SIG-M5 (cell line): ENCODE results near the gene TMEM191C.
"Not testable (repeated sequence)": the region's sequence is repeated elsewhere in the genome, so short reads cannot be mapped to it uniquely, and the experiment has no call there.

Source experiments
- DNase-seq: peaks from one replicate; lab custom pipeline; 2025; lab: John Stamatoyannopoulos, UW

TMEM191C gene

GRCh38 chr22:21467337-21468193, at the start of gene TMEM191C:
Gene TMEM191C (plus strand): TSS chr22:21467387. CDS start chr22:21467460, 73 bp downstream.
- DNase-seq = not testable (repeated sequence)

- not testable (repeated sequence) for DNase-seq
Observed at GRCh38 chr22:21417853-21418252, 49.3 kb upstream of the TMEM191C start.

GRCh38 chr22:21418974-21419638, 48.1 kb upstream of the TMEM191C start:
- not testable (repeated sequence) for DNase-seq

- not testable (repeated sequence) for DNase-seq
Observed at GRCh38 chr22:21420180-21420763, 46.9 kb upstream of the TMEM191C start.

GRCh38 chr22:21424084-21424709, 43.0 kb upstream of the TMEM191C start:
- not testable (repeated sequence) for DNase-seq

- DNase-seq = not testable (repeated sequence)
Observed at GRCh38 chr22:21434378-21435233, 32.6 kb upstream of the TMEM191C start.

- DNase-seq = not testable (repeated sequence)
Observed at GRCh38 chr22:21435998-21436810, 31.0 kb upstream of the TMEM191C start.

- DNase-seq = not testable (repeated sequence)
Observed at GRCh38 chr22:21438013-21438412, 29.2 kb upstream of the TMEM191C start.

GRCh38 chr22:21440018-21440636, 27.1 kb upstream of the TMEM191C start:
- DNase-seq = not testable (repeated sequence)

GRCh38 chr22:21440676-21441075, 26.5 kb upstream of the TMEM191C start:
- DNase-seq = not testable (repeated sequence)

- DNase-seq = not testable (repeated sequence)
Observed at GRCh38 chr22:21441170-21441569, 26.0 kb upstream of the TMEM191C start.

- not testable (repeated sequence) for DNase-seq
Observed at GRCh38 chr22:21442123-21442522, 25.1 kb upstream of the TMEM191C start.

GRCh38 chr22:21442646-21443045, 24.5 kb upstream of the TMEM191C start:
- DNase-seq = not testable (repeated sequence)

- DNase-seq = no peak
Observed at GRCh38 chr22:21443057-21443734, 24.0 kb upstream of the TMEM191C start.

- DNase-seq = no peak
Observed at GRCh38 chr22:21443735-21444421, 23.3 kb upstream of the TMEM191C start.

- DNase-seq = no peak
Observed at GRCh38 chr22:21444701-21445436, 22.3 kb upstream of the TMEM191C start.

- no peak for DNase-seq
Observed at GRCh38 chr22:21445437-21446127, 21.6 kb upstream of the TMEM191C start.
